ACC112 (cell line): ENCODE measurements around the gene WDR7.

Source experiments
- H2AFZ ChIP-seq: fragments of 200-600 bp; sonication (generic); one replicate; pipeline ENCODE4 v1.6.0; 2017; ENCODE audit warnings: antibody characterized with exemption, low read length; ENCODE audit not compliant: unreplicated experiment
- H3K27ac ChIP-seq: fragments of 200-600 bp; sonication (generic); 2 replicates; pipeline ENCODE4 v1.5.1; 2014; ENCODE audit warnings: low read depth, mild to moderate bottlenecking, antibody characterized with exemption, low read length, moderate library complexity
- H3K27me3 ChIP-seq: fragments of 200-600 bp; sonication (generic); 2 replicates; pipeline ENCODE4 v1.6.1; 2014; ENCODE audit warnings: mild to moderate bottlenecking, antibody characterized with exemption, low read length, moderate library complexity, mixed read lengths; ENCODE audit not compliant: insufficient read depth
- H3K36me3 ChIP-seq: fragments of 200-600 bp; sonication (generic); 2 replicates; pipeline ENCODE4 v1.6.1; 2016; ENCODE audit warnings: mild to moderate bottlenecking, antibody characterized with exemption, low read length, moderate library complexity, mixed read lengths; ENCODE audit not compliant: insufficient read depth
- H3K4me1 ChIP-seq: fragments of 200-600 bp; sonication (generic); one replicate; pipeline ENCODE4 v1.6.1; 2016; ENCODE audit warnings: low read length, mixed read lengths; ENCODE audit not compliant: insufficient read depth, unreplicated experiment, control insufficient read depth
- H3K4me3 ChIP-seq: fragments of 200-600 bp; sonication (generic); 2 replicates; pipeline ENCODE4 v1.5.1; 2014; ENCODE audit warnings: mild to moderate bottlenecking, low read depth, low read length
- H3K79me2 ChIP-seq: fragments of 200-600 bp; sonication (generic); one replicate; pipeline ENCODE4 v1.6.0; 2016; ENCODE audit warnings: low read length; ENCODE audit not compliant: control insufficient read depth, unreplicated experiment, insufficient read depth

Gene WDR7

GRCh38 chr18:56799756-56800155 is 148.6 kb downstream of the WDR7 start:
- Histone ChIP-seq H3K4me1 (peaks cover 21% of the 10 kb centered on the region), H2AFZ (no peak overlapping the region), H3K27me3 (no peaks in the 10 kb centered on the region), H3K79me2 (no peaks in the 10 kb centered on the region), H3K4me3 (peak overlapping the region; percentile 6; the same call in 1 of the 2 replicates), H3K36me3 (no peaks in the 10 kb centered on the region), H3K27ac (no peak overlapping the region)

- Histone ChIP-seq H3K27ac (no peak overlapping the region), H3K36me3 (no peaks in the 10 kb centered on the region)
Measured at GRCh38 chr18:56803051-56803450, 151.9 kb downstream of the WDR7 start.

GRCh38 chr18:56804395-56804794 is 153.2 kb downstream of the WDR7 start:
- no peak overlapping the region for H3K27ac ChIP-seq
- no peaks in the 10 kb centered on the region for H3K27me3 ChIP-seq
- no peak overlapping the region for H2AFZ ChIP-seq
- H3K79me2 ChIP-seq = no peaks in the 10 kb centered on the region
- H3K4me1 ChIP-seq = peaks cover 8% of the 10 kb centered on the region
- H3K36me3 ChIP-seq = no peaks in the 10 kb centered on the region
- no peak overlapping the region for H3K4me3 ChIP-seq

More at GRCh38 chr18:56803051-56803450, 151.9 kb downstream of the WDR7 start:
- Histone ChIP-seq H3K4me1 (peaks cover 12% of the 10 kb centered on the region), H3K4me3 (no peak overlapping the region), H3K27me3 (no peaks in the 10 kb centered on the region), H2AFZ (no peak overlapping the region), H3K79me2 (no peaks in the 10 kb centered on the region)

GRCh38 chr18:56807901-56808300 is 156.7 kb downstream of the WDR7 start:
- Histone ChIP-seq H3K27me3 (no peaks in the 10 kb centered on the region), H3K27ac (no peak overlapping the region), H3K4me1 (no peaks in the 10 kb centered on the region), H3K79me2 (no peaks in the 10 kb centered on the region), H3K4me3 (no peak overlapping the region), H3K36me3 (no peaks in the 10 kb centered on the region), H2AFZ (no peak overlapping the region)

- Histone ChIP-seq H3K27me3 (no peaks in the 10 kb centered on the region), H3K4me1 (no peaks in the 10 kb centered on the region), H3K79me2 (no peaks in the 10 kb centered on the region), H3K4me3 (no peak overlapping the region), H3K36me3 (no peaks in the 10 kb centered on the region), H3K27ac (no peak overlapping the region), H2AFZ (no peak overlapping the region)
Measured at GRCh38 chr18:56812674-56813073, 161.5 kb downstream of the WDR7 start.

- H3K4me3 ChIP-seq = no peak overlapping the region
- no peak overlapping the region for H3K27ac ChIP-seq
- no peaks in the 10 kb centered on the region for H3K36me3 ChIP-seq
- H3K27me3 ChIP-seq = no peaks in the 10 kb centered on the region
- no peaks in the 10 kb centered on the region for H3K4me1 ChIP-seq
- no peak overlapping the region for H2AFZ ChIP-seq
- H3K79me2 ChIP-seq = no peaks in the 10 kb centered on the region
Measured at GRCh38 chr18:56815926-56816325, 164.8 kb downstream of the WDR7 start.

GRCh38 chr18:56823986-56824565 is 172.9 kb downstream of the WDR7 start:
- no peaks in the 10 kb centered on the region for H3K36me3 ChIP-seq
- no peak overlapping the region for H2AFZ ChIP-seq
- H3K27me3 ChIP-seq = no peaks in the 10 kb centered on the region
- no peaks in the 10 kb centered on the region for H3K79me2 ChIP-seq
- H3K27ac ChIP-seq = no peak overlapping the region
- H3K4me1 ChIP-seq = peaks cover 9% of the 10 kb centered on the region
- H3K4me3 ChIP-seq = no peak overlapping the region

GRCh38 chr18:56825321-56825720 is 174.2 kb downstream of the WDR7 start:
- H3K4me3 ChIP-seq = no peak overlapping the region
- no peaks in the 10 kb centered on the region for H3K79me2 ChIP-seq
- no peak overlapping the region for H3K27ac ChIP-seq
- H3K27me3 ChIP-seq = no peaks in the 10 kb centered on the region
- H2AFZ ChIP-seq = no peak overlapping the region
- no peaks in the 10 kb centered on the region for H3K36me3 ChIP-seq
- peaks cover 9% of the 10 kb centered on the region for H3K4me1 ChIP-seq

- H3K27ac ChIP-seq = no peak overlapping the region
- no peaks in the 10 kb centered on the region for H3K79me2 ChIP-seq
Measured at GRCh38 chr18:56825878-56826277, 174.7 kb downstream of the WDR7 start.

GRCh38 chr18:56831988-56832387 is 180.8 kb downstream of the WDR7 start:
- Histone ChIP-seq H3K4me1 (peaks cover 8% of the 10 kb centered on the region), H3K79me2 (no peaks in the 10 kb centered on the region), H3K36me3 (no peaks in the 10 kb centered on the region)

More at GRCh38 chr18:56825878-56826277, 174.7 kb downstream of the WDR7 start:
- H3K4me1 ChIP-seq = peaks cover 9% of the 10 kb centered on the region
- no peaks in the 10 kb centered on the region for H3K27me3 ChIP-seq
- no peaks in the 10 kb centered on the region for H3K36me3 ChIP-seq
- no peak overlapping the region for H3K4me3 ChIP-seq
- no peak overlapping the region for H2AFZ ChIP-seq

GRCh38 chr18:56835331-56835730 is 184.2 kb downstream of the WDR7 start:
- Histone ChIP-seq H3K4me1 (peaks cover 8% of the 10 kb centered on the region), H3K27ac (no peak overlapping the region), H2AFZ (no peak overlapping the region), H3K79me2 (no peaks in the 10 kb centered on the region), H3K4me3 (no peak overlapping the region), H3K27me3 (no peaks in the 10 kb centered on the region), H3K36me3 (no peaks in the 10 kb centered on the region)

More at GRCh38 chr18:56831988-56832387, 180.8 kb downstream of the WDR7 start:
- Histone ChIP-seq H3K27ac (no peak overlapping the region), H2AFZ (no peak overlapping the region), H3K4me3 (no peak overlapping the region), H3K27me3 (no peaks in the 10 kb centered on the region)
